NCI-H2196 (cell line): ENCODE data around the gene NQO1.

ENCODE experiments used
- DNase-seq: peaks from one replicate; lab custom pipeline; 2025; ENCODE audit not compliant: unreplicated experiment; lab: John Stamatoyannopoulos, UW

Gene NQO1

GRCh38 chr16:69707920-69708683 lies 18.3 kb downstream of the NQO1 start:
- DNase-seq, result no peak

DNA sequence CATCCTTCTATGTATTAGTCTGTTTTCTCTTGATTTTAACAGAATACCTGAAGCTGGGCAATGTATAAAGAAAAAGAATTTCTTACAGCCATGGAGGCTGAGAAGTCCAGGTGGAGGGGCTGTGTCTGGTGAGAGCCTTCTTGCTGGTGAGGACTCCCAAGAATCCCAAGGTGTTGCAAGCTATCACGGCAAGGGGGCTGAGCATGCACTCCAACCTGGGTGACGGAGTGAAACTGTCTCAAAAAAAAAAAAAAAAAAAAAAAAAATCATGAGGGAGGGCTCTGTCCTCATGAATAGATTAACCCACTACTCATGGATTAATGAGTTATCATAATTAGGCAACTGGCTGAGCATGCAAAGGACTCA lies 19.4 kb downstream of the NQO1 start:
- no peak for DNase-seq

GRCh38 chr16:69706256-69706974 lies 19.9 kb downstream of the NQO1 start:
- no peak for DNase-seq

- no peak for DNase-seq
These were observed 22.7 kb downstream of the NQO1 start for GRCh38 chr16:69703638-69704037.

DNA sequence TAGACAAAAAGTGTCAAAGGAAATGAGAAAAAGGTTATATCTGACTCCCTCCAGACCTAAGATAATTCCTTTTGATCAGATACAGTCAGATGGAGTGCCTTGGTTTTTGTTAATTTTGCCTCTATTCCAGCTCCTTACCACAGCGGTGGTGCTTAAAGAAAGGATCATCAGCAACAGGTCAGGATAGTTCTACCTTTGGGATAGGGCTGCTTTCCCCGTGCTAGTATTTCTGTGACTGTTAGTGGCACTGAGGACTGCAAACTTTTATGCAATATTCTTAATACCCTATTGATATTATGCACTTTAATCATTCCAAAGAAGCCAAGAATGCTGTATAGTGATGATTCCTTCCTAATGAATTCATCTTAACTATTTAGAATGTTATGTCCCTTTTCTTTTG lies 24.5 kb downstream of the NQO1 start:
- DNase-seq, result no peak

GRCh38 chr16:69701452-69701851 lies 24.9 kb downstream of the NQO1 start:
- DNase-seq, result no peak

DNA sequence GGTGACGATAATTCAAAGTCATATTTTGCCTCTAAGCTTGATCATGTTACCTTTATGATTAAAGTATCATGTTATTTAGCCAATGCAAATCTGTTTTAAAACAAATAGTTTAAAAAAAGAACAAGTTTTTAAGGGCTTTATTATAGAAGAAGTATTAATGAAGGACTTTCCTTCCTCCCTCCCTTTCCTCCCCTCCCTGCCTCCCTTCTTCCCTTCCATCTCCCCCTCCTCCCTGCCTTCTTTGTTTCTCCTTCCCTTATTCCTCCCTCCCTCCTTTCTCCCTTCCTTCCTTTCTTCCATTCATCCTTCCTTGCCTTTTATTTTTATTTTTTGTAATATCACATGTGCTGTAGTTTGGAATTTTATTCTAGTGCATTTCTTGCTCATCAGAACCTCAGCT lies 26.4 kb downstream of the NQO1 start:
- no peak for DNase-seq

- no peak for DNase-seq
These were observed 28.0 kb downstream of the NQO1 start for GRCh38 chr16:69698404-69698803.

DNA sequence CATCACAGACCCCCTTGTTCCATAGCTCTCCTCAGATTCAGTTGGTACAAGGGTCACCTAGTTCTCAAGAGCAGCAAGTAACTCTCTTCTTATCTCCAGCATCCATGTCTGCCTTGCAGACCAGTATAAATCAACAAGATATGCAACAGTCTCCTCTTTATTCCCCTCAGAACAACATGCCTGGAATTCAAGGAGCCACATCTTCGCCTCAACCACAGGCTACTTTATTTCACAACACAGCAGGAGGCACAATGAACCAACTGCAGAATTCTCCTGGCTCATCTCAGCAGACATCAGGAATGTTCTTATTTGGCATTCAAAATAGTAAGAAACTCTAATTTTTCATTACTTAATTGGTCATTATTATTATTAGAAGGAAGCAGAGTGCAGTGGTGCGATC lies 32.4 kb downstream of the NQO1 start:
- DNase-seq, result no peak

DNA sequence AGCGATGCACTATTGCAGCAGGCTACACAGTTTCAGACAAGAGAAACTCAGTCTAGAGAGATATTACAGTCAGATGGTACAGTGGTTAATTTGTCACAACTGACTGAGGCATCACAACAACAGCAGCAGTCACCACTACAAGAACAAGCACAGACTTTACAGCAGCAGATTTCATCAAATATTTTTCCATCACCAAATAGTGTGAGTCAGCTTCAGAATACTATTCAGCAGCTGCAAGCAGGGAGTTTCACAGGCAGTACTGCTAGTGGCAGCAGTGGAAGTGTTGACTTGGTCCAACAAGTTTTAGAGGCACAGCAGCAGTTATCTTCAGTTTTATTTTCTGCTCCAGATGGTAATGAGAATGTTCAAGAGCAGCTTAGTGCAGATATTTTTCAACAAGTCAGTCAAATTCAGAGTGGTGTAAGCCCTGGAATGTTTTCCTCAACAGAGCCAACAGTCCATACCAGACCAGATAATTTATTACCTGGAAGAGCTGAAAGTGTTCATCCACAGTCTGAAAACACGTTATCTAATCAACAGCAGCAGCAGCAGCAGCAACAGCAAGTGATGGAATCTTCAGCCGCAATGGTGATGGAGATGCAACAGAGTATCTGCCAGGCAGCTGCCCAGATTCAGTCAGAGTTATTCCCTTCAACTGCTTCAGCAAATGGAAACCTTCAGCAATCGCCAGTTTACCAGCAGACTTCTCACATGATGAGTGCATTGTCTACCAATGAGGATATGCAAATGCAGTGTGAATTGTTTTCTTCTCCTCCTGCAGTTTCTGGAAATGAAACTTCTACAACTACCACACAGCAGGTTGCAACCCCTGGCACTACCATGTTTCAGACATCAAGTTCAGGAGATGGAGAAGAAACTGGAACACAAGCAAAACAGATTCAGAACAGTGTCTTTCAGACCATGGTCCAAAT lies 34.1 kb downstream of the NQO1 start:
- no peak for DNase-seq

GRCh38 chr16:69688589-69688988 lies 37.8 kb downstream of the NQO1 start:
- DNase-seq, result no peak

- no peak for DNase-seq
These were observed 46.0 kb downstream of the NQO1 start for GRCh38 chr16:69680358-69680757.

- no peak for DNase-seq
These were observed 53.2 kb downstream of the NQO1 start for GRCh38 chr16:69672998-69673713.

- no peak for DNase-seq
These were observed 53.9 kb downstream of the NQO1 start for GRCh38 chr16:69672315-69672997.

- no peak for DNase-seq
These were observed 56.8 kb downstream of the NQO1 start for GRCh38 chr16:69669577-69669976.

DNA sequence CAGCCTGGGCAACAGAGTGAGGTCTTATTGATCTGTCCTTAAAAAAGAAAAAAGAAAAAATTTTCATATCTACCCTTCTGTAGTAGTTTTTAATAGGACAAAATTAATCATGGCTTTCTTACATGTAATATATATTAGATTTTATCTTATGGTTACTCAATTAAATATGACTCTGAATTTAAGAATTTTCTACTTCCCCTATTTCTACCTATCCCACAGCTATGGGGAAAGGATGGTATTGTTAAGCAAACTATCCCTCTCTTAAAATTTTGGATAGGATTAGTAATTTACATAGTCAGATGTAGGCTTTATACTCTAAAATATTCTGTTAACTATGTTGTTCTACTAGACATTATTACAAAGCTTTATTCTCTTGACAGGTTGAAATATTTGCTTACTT lies 62.5 kb downstream of the NQO1 start:
- DNase-seq, result no peak

DNA sequence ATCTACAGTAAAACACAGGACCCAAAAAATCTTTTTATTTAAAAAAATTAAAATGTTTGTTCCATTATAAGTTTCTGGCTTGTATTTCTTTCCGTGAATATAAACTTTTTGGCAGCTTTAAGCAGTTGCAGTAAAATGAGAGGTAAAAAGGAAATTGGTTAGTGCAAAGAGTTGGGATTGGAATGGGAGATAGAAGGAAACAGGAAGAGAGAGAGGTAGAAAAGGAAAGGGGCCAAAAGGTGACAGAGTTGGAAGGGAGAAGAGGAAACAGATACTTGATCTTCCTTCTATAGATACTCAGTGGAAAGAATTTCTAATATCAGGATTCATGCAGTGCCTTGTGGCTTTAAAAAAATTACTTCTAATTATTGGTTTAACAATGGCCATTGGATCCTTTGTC lies 63.5 kb downstream of the NQO1 start:
- DNase-seq, result no peak

GRCh38 chr16:69660166-69660565 lies 66.2 kb downstream of the NQO1 start:
- DNase-seq, result no peak
